GM21737 (cell line): ENCODE results near the gene KIF3A.
A peak's percentile ranks its signal among the peaks of the same experiment; 100 is the strongest.

Source experiments
- ATAC-seq: cut with Tn5 transposase; IDR thresholded peaks from one replicate; pipeline ENCODE4 v1.9.1; 2021; ENCODE audit warnings: mild to moderate bottlenecking, moderate library complexity; ENCODE audit not compliant: unreplicated experiment

Gene KIF3A

DNA sequence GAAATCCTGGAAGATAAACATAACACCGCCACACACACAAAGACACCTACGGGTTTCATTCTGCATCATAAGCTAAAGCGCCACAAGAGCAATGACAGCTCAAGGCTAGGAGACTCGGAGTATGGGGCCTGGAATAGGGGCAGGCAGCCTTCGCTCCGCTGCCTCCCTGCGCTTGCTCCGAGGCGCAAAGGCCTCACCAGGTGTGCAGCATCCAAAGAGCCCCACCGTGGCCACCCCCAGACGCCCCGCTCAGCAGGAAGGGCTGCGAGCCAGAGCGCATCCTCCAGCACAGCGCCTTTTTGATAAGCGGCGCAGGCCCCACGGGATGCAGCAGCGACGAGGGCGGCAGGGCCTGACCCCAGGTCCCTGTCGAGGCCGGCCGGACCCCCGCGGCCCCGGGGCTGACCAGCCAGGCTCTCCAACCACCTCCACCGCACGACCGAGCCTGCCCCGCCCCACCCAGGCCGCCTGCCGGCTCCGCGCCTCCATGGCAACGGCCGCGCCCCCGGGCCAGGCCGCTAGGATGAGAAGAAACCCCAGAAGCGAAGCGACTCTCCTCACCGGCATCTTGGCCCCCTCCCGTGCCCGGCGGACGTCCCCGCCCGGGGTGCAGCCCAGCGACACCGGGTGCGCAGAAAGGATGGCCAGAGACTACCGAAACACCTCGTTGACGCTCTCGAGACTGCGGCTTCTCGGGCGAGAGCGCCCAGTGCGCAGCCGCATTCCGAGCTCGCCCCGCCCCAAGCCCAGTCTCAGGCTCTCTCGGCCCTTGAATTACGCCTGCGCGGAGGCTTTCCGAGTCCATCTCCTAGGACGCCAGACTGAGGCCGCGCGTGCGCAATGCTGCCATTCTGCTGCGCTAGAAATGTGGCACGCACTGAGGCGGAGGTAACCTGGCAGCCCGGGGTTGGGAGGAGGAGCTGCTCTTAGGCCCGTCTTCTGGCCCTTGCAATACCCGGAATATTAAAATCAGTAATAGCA lies at the start of gene KIF3A:
Gene KIF3A, minus strand, starts transcription at position 694 of the 981 bp plus-strand sequence. Its CDS starts 127 bp downstream, at position 567.
- ATAC-seq = peak; percentile 90

DNA sequence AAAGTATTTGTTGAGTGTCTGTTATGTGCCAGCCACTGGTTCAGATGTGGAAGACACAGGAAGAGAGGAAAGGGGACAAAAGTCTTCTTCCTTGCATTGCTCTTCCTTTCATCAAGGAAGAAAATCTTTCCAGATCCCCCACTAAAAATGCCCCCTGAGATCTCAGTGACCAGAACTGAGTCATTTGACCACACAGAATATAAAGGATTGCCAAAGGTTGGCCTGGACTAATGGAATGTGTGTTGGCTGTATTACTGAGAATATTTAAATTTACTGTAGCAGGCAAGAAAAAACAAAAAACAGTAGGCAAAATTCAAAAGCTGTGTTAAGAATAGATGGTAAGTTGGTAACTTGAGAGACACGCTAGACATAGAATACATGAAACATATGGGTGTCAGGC lies 49.7 kb upstream of the KIF3A start:
- no peak for ATAC-seq

DNA sequence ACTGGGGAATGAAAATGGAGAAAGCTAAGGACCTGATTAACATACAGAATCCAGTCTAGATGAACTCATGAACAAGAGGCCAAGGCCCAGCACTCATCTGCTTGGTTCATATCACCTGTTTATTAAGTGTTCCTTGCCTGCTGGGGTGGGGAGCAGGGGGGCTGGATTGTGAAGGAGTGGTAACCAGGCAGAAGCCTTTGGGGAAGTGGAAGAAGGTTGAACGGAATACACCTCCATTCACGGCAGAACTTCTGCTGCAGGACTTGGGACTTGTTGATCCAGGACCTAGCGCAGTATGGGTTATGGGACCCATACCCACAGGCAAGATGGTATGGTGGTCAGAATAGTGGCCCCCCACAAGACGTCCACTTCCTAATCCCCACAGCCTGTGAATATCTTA lies 48.5 kb upstream of the KIF3A start:
- no peak for ATAC-seq

DNA sequence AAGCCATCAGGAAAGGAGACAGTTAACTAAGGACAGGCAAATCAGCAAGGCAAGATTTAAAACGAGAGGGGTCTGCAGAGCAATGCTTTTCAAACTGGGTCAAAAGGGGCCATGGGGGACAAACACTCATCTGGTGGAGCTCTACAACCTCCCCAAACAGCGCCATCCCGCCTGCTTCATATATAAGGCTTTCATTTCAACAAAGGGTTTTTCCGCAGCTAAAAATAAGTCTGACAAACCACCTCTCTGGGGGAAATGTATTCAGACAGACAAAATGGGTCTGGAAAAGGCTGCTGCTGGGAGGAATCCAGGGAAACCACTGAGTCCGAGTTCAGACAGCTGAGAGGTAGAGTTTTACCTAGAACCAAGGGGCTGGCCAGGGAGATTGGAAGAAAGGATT lies 48.0 kb upstream of the KIF3A start:
- no peak for ATAC-seq

DNA sequence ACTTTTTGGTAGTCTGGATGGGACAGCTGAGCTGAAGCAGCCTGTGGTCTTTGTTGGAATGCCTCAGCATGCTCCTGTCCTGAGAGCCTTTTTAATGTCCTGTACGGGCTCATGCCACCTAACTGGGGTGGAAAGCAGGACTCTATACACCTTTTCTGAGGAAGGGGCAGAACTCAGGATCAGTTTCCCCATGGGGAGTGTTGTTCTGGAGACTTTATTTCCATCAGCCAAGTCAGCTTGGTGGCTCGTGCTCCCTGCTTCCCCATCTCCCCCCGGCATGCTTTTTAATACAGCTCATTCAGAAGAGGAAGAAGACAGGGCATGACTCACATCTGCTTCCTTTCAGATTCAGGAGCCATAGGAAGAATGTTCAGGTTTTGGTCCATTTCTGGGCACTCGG lies 44.8 kb upstream of the KIF3A start:
- ATAC-seq = no peak

DNA sequence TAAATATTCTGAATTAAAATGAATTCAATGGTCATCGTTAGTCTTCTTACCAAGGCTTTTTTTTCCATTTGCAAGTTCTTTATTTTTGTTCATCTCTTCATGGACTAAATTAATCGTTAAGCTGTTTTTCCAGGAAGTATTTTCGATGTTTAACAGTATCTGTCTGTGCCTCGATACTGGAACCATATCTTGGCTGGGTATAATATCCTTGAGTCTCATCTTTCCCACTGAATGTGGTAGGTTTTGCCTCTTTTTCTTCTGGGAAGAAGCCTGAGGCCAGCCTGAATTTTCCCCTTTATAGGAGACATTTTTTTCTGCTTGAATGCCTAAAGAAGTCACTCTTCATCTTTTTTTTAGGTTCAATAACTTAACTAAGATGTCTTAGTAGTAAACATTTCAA lies 43.7 kb upstream of the KIF3A start:
- ATAC-seq = no peak

DNA sequence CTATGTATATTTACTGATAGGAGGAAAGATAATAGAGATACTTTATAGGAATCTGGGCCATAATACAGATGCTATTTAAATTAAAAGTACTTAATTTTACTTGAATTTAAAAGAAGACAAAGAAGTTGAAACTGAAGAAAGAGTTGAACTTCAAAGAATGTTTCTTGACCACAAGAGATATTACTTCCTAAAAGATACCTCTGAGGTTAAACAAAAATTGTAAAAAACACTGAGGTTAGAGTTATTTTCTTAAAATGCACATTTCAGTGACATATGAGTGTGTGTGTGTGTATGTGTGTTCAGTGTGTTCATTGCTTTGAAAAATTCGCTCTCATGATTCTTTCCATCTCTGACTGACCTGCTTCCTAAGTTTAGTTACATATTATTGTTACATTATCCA lies 43.2 kb upstream of the KIF3A start:
- no peak for ATAC-seq

DNA sequence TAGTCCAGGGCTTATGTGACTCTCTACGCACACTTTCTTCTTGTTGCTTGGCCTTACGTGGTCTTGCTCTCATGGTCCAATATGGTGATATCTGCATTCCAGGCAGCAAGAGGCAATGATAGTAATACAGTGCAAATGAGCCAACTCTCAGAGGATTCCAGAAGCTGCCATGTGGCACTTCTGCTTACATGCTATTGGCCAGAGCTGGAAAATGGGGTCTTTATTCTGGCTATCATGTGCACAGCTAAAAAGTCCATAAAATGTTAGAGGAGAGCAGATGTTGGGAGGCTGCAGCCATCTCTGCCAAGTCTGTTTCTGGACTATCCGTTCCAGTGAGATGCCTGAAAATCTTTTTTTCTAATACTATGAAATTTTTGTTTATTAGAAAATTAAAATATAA lies 42.6 kb upstream of the KIF3A start:
- no peak for ATAC-seq

DNA sequence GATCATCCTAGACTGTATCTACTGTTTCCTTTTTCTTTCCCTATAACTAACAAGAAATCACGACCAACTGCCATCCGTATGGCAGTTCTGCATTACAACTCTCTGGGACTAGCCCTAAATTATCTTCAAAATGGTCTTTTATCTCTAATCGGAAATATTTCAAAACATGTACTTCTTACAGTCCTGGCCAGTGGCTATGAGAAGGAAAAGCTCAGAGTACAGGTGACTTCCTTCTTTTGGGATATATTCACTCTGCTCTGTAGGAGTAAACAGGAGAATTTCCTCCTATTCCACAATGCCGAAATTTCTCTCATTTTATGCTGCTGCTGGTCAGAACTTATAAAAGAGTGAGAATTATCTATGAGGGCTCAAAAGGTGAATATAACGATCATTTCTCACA lies 41.5 kb upstream of the KIF3A start:
- no peak for ATAC-seq

DNA sequence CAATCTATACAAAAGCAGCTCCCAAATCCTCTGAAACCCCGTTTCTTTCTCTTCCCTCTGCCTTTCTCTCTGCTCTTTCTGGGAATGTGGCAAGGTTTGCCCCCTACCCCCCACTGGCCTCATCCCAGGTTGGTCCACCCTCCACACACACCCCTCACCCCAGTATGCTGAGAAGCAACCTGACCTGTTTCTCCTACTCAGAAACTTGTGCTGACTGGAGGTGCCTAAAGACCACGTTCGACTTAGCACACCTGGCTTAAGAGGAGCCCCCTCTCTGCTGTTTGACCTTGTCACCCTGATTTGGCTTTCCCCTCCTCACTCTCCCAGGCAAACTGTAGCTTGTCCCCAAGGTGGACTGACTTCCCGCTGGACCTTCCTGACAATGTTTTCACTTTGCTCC lies 40.8 kb upstream of the KIF3A start:
- ATAC-seq = no peak

DNA sequence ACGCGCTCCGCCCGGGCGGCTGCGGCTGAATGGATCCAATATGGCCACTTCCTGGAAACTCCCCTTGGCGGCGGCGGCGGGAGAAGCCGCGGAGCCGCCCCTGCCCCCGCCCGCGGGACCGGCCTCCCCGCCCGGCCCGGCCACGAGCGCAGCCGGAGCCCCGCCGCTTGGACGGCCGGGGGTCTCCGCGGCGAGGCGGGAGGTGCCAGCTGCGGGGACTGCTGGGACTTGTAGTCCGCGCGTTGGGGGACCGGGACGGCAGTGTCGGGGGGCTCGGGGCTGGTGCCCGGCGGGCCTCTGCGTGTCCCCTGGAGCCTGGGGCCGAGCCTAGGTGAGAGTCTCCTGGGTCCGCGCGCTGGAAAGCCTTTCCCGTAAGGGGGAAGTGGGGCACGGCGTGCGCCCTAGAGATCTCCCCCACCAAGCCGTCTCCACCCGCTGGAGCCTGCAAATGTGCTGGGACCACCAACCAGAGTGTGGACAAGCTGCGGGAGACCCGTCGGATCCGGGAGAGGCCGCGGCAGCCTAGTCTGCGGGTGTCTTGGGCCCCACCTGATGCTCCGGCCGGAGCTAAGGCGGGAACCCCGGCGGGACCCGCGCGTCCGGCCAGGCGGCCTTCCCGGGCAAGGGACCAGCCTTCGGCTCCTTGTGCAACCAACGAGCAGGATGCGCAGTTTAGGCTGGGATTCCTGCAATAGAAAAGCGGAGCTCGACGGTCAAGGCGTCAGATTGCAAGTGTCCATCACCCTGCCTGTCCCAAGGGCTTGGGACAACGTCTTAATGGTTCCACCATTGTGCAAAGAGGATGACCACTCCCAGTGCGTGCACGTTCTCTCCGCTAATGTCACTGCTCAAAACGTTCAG lies 40.1 kb upstream of the KIF3A start, which contains the start of gene SEPTIN8:
Gene SEPTIN8, minus strand, starts transcription at position 31 of the 861 bp plus-strand sequence. CDS start 102 bp downstream, outside the sequence.
- peak; percentile 63 for ATAC-seq

DNA sequence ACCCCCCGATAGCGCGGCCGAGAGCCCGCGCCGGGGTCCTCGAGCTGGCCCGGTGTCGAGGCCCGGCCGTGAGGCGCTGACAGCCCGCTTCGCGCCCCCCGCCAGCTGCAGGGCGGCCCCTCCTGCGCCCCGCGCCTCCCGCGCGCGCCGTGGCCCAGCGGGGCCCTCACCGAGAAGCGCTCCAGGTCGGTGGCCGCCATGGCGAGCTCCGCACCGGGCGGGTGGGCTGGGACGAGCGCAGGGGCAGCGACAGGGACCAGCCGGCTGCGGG lies 39.5 kb upstream of the KIF3A start:
- ATAC-seq = no peak

DNA sequence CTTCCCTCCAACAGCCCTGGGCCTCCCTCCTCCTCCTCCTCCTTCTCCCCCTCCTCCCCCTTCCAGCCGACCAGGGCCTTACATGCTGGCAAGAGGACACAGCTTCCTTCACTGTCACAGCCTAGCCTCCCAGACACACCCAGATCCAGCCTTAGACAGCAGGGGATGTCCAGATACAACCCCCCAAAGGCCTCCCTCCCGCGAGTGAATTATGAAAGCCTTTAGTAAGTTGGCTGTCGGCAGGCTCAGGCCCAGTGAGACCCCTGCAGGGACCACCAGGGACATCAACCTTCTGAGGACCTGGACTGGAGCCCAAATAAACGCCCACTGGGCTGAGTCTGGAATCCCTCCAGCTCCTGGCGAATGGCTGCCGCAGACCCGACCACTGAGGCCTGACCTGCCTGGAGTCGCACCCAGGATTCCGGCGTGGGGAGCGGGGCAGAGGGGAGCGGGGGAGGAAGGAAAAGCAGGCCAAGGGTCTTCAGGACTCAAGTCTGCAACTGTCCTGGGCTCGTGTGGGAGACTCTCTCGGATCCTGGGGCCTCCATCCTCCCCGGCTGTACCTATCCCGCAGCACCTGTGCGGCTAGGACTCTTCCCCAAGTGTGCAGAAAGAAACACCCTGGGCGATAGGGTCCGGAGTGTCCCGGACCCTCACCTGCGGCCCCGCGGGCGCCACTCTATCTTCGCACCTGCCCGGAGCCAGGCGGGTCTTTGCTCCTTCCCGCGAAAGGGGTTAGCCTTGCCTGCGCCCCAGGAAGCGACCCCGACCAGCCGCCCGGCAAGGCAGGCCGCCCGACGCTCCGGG lies 39.0 kb upstream of the KIF3A start:
- peak; percentile 21 for ATAC-seq

DNA sequence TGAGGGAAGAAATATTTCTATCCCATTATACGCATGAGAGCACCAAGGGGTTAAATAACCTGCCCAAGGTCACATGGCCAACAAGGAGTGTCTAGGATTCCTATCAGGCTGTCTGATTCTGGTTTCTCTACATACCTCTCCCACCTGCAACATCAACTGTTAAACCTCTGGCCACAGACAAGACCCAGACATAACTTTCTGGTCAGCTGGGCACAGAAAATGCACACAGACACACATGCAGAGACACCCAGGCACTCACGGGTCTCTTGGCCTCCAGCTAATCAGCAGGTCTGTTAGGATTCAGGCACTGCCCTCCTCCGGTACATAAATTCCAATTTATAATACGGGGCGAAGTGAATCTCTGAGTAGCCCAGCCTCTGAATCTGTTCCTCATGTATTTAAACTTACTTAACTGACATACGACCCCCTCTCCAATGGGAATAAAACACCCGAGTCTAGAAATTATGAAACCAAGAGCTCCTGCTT lies 38.2 kb upstream of the KIF3A start:
- ATAC-seq = no peak

DNA sequence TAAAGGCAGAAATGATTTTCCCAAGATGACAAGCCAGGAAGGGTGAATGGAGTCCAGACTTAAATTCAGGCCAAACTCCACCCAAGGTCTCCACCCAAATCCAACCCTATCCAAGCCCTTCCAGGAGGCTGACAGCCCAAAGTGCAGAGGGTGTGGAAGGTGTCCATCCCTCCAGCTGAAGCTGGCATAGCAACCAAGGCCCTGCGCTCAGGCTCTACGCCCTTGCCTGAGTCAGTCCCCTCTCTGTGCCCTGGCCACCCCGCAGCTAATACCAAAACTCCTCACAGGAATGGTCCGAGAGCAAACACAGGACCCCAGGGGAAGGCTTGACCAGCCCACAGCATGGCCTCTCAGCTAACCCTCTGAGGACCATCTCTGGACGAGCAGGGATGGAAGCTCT lies 37.5 kb upstream of the KIF3A start:
- no peak for ATAC-seq

DNA sequence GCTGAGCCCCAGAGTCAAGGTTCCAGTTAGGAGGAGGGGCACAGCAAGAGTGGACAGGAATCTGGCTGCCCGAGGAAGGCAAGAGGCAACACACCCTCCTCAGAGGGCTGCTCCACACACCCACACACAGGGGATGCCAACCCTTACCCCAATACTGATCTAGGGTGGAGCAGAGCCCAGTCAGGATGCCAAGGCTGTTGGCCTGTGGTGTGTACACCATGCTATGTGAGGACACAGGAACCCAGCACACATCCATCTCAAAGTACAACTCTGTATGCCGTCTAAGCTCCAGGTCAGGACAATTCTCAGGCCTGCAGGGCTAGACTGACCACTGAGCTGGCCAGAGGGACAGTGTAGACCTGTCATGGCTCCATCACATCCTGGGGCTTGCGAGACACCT lies 37.1 kb upstream of the KIF3A start:
- no peak for ATAC-seq

DNA sequence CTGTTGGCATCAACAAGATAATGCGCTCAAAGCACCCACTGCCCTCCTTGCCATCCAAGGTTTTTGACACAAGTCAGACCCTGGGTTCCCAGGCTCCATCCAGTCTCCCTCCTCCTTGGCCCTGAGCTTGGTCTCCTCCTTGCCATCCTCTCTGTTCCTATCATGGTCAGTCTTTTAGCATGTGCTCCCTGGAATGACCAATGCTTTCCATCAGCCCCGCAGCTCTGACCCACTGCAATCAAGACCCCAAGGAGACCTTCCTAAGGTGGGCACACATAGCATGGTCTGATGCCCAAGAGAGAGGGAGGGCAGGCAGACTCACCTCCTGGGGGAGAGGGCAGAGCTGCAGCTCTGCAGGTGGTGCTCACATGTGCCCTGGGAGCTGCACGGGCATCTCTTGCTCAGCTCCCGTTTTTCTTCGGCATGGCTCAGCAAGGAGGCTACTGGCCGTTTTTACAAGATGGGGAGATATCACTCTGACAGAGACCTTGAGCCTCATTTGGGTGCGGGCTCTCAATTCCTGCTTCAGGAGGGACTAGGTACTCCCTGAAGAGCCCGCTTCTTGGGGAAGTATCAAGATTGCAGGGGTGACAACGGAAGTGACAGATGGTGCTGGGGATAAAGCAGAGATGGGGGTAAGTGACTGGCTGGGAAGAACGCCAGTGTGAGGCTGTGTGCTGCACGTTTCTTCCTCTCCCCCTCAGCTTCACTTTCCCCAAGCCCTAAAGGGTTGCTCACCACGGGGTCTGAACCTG lies 36.4 kb upstream of the KIF3A start:
- no peak for ATAC-seq

DNA sequence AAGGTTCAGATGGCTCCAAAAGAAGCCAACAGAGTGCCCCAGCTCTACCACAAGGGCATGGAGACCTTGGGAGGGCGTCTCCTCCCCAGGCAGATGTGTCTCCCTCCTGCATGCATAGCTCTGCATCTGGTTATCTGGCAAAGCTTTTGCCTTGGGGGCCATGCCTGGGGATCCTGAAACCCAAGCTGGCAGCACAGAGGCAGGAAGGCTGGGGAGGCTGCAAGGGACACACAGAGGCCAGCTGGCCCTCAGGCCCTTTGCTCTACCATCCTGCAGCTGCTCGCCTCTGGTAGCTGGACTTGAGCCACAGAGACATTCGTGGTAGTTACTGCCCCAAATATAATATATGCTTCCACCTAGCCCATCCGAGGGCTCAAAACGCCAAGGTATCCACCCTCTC lies 35.8 kb upstream of the KIF3A start:
- ATAC-seq = no peak

DNA sequence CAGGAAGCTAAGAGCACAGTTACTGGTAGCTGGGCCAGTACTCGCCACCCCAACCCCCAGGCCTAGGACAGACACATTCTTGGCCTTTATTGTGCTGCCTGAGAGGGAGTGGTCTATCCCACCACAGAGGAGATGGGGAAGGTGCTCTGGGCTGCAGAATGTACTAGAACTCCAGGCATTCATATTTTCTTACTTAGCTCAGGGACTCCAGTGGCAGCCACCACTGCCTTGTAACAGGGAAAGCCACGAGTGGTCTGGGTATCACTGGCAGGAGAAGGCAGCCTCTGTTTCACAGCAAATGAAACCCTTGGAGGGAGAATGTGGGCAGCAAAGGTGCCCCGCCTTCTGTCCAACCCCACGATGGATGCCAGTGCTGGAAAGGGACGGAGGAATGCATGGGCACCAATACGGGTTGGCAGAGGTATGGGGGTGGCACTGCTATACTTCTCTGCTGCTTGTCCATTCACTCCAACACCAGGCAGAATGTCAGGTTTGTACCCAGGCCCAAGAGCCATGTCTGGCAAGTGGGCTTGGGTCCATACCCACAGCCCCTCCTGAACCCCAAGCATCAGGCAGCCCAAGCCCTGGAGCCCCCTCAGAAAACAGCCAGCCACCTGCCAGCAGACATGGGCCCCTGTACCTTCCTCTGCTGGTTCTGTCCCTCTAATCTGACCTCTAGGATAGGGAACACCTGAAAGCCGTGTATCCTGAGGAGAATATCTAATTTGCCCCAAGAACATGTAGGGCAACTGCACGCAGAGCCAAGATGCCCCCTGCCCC lies 35.1 kb upstream of the KIF3A start:
- ATAC-seq = no peak
